WTC11 (cell line): ENCODE measurements around the gene MLPH.

ENCODE experiments used
- ATF3 ChIP-seq: sonication (generic); formaldehyde crosslinking; conservative IDR thresholded peaks from 2 replicates; pipeline ENCODE4 v1.8.1; 2022; ENCODE audit warnings: mild to moderate bottlenecking, missing genetic modification reagents
- CTCF ChIP-seq: fragments of 200-600 bp; IDR thresholded peaks from 2 replicates; pipeline ENCODE4 v1.8.0; 2022; ENCODE audit warnings: antibody characterized with exemption
- E2F4 ChIP-seq: sonication (generic); formaldehyde crosslinking; IDR thresholded peaks from 2 replicates; pipeline ENCODE4 v1.8.1; 2022; ENCODE audit warnings: low read depth, mild to moderate bottlenecking, moderate library complexity, missing genetic modification reagents, borderline replicate concordance
- FOXJ3 ChIP-seq: sonication (generic); formaldehyde crosslinking; IDR thresholded peaks from 2 replicates; pipeline ENCODE4 v1.9.0; 2021; ENCODE audit warnings: missing genetic modification reagents, mild to moderate bottlenecking, borderline replicate concordance
- FOXP1 ChIP-seq: sonication (generic); formaldehyde crosslinking; IDR thresholded peaks from 2 replicates; pipeline ENCODE4 v1.8.0; 2022; ENCODE audit warnings: missing genetic modification reagents, mild to moderate bottlenecking, moderate library complexity, borderline replicate concordance
- NR3C1 ChIP-seq: sonication (generic); formaldehyde crosslinking; conservative IDR thresholded peaks from 2 replicates; pipeline ENCODE4 v1.8.1; 2023; ENCODE audit warnings: low read depth, mild to moderate bottlenecking, missing genetic modification reagents
- SP1 ChIP-seq: sonication (generic); formaldehyde crosslinking; conservative IDR thresholded peaks from 2 replicates; pipeline ENCODE4 v1.8.1; 2022; ENCODE audit warnings: missing genetic modification reagents
- TEAD1 ChIP-seq: sonication (generic); formaldehyde crosslinking; IDR thresholded peaks from 2 replicates; pipeline ENCODE4 v1.8.0; 2022; ENCODE audit warnings: mild to moderate bottlenecking, missing genetic modification reagents
- TP53 ChIP-seq: sonication (generic); formaldehyde crosslinking; IDR thresholded peaks from 2 replicates; pipeline ENCODE4 v1.8.1; 2023; ENCODE audit warnings: mild to moderate bottlenecking, missing genetic modification reagents
- ZBTB21 ChIP-seq: sonication (generic); formaldehyde crosslinking; IDR thresholded peaks from 2 replicates; pipeline ENCODE4 v1.8.1; 2023; ENCODE audit warnings: mild to moderate bottlenecking, missing genetic modification reagents, borderline replicate concordance
- TF ChIP-seq, protein P1 (sequence below): sonication (generic); formaldehyde crosslinking; IDR thresholded peaks from 2 replicates; pipeline ENCODE4 v1.8.0; 2022; ENCODE audit warnings: mild to moderate bottlenecking, missing genetic modification reagents
- TF ChIP-seq, protein P2 (sequence below): sonication (generic); formaldehyde crosslinking; IDR thresholded peaks from 2 replicates; pipeline ENCODE4 v1.8.0; 2022; ENCODE audit warnings: mild to moderate bottlenecking, missing genetic modification reagents
- TF ChIP-seq, protein P3 (sequence below): sonication (generic); formaldehyde crosslinking; IDR thresholded peaks from 2 replicates; pipeline ENCODE4 v1.8.0; 2022; ENCODE audit warnings: missing genetic modification reagents
- TF ChIP-seq, protein P4 (sequence below): sonication (generic); formaldehyde crosslinking; IDR thresholded peaks from 2 replicates; pipeline ENCODE4 v1.8.1; 2023; ENCODE audit warnings: mild to moderate bottlenecking, missing genetic modification reagents

- TF ChIP-seq CTCF: no peak
- no peak for TF ChIP-seq NR3C1 (CRISPR knock-in tag)
- TF ChIP-seq ATF3 (CRISPR knock-in tag): no peak
- TF ChIP-seq, protein P1, sequence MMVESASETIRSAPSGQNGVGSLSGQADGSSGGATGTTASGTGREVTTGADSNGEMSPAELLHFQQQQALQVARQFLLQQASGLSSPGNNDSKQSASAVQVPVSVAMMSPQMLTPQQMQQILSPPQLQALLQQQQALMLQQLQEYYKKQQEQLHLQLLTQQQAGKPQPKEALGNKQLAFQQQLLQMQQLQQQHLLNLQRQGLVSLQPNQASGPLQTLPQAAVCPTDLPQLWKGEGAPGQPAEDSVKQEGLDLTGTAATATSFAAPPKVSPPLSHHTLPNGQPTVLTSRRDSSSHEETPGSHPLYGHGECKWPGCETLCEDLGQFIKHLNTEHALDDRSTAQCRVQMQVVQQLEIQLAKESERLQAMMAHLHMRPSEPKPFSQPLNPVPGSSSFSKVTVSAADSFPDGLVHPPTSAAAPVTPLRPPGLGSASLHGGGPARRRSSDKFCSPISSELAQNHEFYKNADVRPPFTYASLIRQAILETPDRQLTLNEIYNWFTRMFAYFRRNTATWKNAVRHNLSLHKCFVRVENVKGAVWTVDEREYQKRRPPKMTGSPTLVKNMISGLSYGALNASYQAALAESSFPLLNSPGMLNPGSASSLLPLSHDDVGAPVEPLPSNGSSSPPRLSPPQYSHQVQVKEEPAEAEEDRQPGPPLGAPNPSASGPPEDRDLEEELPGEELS (CRISPR knock-in tag): no peak
- no peak for TF ChIP-seq FOXJ3 (CRISPR knock-in tag)
- no peak for TF ChIP-seq FOXP1 (CRISPR knock-in tag)
- TF ChIP-seq, protein P2, sequence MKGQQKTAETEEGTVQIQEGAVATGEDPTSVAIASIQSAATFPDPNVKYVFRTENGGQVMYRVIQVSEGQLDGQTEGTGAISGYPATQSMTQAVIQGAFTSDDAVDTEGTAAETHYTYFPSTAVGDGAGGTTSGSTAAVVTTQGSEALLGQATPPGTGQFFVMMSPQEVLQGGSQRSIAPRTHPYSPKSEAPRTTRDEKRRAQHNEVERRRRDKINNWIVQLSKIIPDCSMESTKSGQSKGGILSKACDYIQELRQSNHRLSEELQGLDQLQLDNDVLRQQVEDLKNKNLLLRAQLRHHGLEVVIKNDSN (CRISPR knock-in tag): no peak
- no peak for TF ChIP-seq TEAD1 (CRISPR knock-in tag)
- no peak for TF ChIP-seq ZBTB21 (CRISPR knock-in tag)
- TF ChIP-seq E2F4 (CRISPR knock-in tag): no peak
- no peak for TF ChIP-seq TP53 (CRISPR knock-in tag)
- TF ChIP-seq SP1 (CRISPR knock-in tag): no peak
- TF ChIP-seq, protein P3, sequence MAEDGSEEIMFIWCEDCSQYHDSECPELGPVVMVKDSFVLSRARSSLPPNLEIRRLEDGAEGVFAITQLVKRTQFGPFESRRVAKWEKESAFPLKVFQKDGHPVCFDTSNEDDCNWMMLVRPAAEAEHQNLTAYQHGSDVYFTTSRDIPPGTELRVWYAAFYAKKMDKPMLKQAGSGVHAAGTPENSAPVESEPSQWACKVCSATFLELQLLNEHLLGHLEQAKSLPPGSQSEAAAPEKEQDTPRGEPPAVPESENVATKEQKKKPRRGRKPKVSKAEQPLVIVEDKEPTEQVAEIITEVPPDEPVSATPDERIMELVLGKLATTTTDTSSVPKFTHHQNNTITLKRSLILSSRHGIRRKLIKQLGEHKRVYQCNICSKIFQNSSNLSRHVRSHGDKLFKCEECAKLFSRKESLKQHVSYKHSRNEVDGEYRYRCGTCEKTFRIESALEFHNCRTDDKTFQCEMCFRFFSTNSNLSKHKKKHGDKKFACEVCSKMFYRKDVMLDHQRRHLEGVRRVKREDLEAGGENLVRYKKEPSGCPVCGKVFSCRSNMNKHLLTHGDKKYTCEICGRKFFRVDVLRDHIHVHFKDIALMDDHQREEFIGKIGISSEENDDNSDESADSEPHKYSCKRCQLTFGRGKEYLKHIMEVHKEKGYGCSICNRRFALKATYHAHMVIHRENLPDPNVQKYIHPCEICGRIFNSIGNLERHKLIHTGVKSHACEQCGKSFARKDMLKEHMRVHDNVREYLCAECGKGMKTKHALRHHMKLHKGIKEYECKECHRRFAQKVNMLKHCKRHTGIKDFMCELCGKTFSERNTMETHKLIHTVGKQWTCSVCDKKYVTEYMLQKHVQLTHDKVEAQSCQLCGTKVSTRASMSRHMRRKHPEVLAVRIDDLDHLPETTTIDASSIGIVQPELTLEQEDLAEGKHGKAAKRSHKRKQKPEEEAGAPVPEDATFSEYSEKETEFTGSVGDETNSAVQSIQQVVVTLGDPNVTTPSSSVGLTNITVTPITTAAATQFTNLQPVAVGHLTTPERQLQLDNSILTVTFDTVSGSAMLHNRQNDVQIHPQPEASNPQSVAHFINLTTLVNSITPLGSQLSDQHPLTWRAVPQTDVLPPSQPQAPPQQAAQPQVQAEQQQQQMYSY: no peak
- TF ChIP-seq, protein P4, sequence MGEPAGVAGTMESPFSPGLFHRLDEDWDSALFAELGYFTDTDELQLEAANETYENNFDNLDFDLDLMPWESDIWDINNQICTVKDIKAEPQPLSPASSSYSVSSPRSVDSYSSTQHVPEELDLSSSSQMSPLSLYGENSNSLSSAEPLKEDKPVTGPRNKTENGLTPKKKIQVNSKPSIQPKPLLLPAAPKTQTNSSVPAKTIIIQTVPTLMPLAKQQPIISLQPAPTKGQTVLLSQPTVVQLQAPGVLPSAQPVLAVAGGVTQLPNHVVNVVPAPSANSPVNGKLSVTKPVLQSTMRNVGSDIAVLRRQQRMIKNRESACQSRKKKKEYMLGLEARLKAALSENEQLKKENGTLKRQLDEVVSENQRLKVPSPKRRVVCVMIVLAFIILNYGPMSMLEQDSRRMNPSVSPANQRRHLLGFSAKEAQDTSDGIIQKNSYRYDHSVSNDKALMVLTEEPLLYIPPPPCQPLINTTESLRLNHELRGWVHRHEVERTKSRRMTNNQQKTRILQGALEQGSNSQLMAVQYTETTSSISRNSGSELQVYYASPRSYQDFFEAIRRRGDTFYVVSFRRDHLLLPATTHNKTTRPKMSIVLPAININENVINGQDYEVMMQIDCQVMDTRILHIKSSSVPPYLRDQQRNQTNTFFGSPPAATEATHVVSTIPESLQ: no peak
Measured at GRCh38 chr2:237567276-237568029, 80.4 kb downstream of the MLPH start.
